Muscle layer of colon (tissue), 2 donors: ENCODE results near the gene FKBP4.

Experiments used
- H3K27ac ChIP-seq: one replicate; pipeline ENCODE4 v1.7.0; 2013; ENCODE audit warnings: low read depth, mild to moderate bottlenecking, low read length, moderate library complexity
- H3K27me3 ChIP-seq, 2 donors: one replicate each; pipeline ENCODE4 v1.7.0; 2013; ENCODE audit warnings: low read length in 2 of 2, mild to moderate bottlenecking in 2 of 2; ENCODE audit not compliant: insufficient read depth in 2 of 2, control insufficient read depth in 1 of 2
- H3K36me3 ChIP-seq: one replicate; pipeline ENCODE4 v1.7.0; 2013; ENCODE audit warnings: mild to moderate bottlenecking, low read length; ENCODE audit not compliant: insufficient read depth
- H3K4me1 ChIP-seq: one replicate; pipeline ENCODE4 v1.7.0; 2013; ENCODE audit warnings: mild to moderate bottlenecking, low read length; ENCODE audit not compliant: insufficient read depth
- H3K4me3 ChIP-seq, 2 donors: one replicate each; pipeline ENCODE4 v1.7.0; 2013; ENCODE audit warnings: low read length in 2 of 2, low read depth in 1 of 2, mild to moderate bottlenecking in 1 of 2, moderate library complexity in 1 of 2
- H3K9ac ChIP-seq: one replicate; pipeline ENCODE4 v1.7.0; 2013; ENCODE audit warnings: low read length
- H3K9me3 ChIP-seq: one replicate; pipeline ENCODE4 v1.7.0; 2013; ENCODE audit warnings: mild to moderate bottlenecking, low read length
- donor health status: abdominal sarcoma.
- donor health status: Adenocarcinoma of cecum.

Gene FKBP4

DNA sequence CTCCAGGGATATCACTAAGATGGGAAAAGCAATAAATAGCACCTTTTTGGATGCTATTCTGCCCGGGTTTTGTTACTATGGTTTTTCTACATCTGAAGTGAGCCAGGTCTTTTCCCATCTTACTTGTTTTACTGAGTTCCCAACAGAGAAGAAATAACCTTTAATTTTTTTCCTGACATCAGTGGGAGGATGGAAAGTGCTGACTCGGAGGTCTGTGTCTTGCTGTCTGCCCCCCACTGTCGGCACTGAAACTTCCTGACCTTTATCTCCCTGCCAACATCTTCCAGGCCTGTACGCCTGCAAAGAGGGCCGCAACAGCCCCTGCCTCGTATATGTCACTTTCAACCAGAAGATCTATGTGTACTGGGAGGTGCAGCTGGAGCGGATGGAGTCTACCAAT lies 28.7 kb downstream of the FKBP4 start:
- Histone ChIP-seq H3K9ac (no peak overlapping the region), H3K27ac (no peak overlapping the region), H3K9me3 (no peaks in the 10 kb centered on the region), H3K4me1 (no peaks in the 10 kb centered on the region), H3K27me3 (no peaks in the 10 kb centered on the region), H3K36me3 (peaks cover 88% of the 10 kb centered on the region), H3K4me3 (no peak overlapping the region)

- no peaks in the 10 kb centered on the region for H3K4me1 ChIP-seq
- H3K9ac ChIP-seq, result no peak overlapping the region
- no peaks in the 10 kb centered on the region for H3K9me3 ChIP-seq
- peaks cover 93% of the 10 kb centered on the region for H3K36me3 ChIP-seq
- H3K27me3 ChIP-seq, result no peaks in the 10 kb centered on the region
- no peak overlapping the region for H3K4me3 ChIP-seq
- H3K27ac ChIP-seq, result no peak overlapping the region
Measured at GRCh38 chr12:2824541-2824940, 29.8 kb downstream of the FKBP4 start.

GRCh38 chr12:2825132-2825531 lies 30.4 kb downstream of the FKBP4 start:
- Histone ChIP-seq H3K9ac (no peak overlapping the region), H3K27me3 (no peaks in the 10 kb centered on the region), H3K4me1 (no peaks in the 10 kb centered on the region), H3K4me3 (no peak overlapping the region), H3K9me3 (no peaks in the 10 kb centered on the region), H3K27ac (no peak overlapping the region), H3K36me3 (peaks cover 87% of the 10 kb centered on the region)

- no peak overlapping the region for H3K27ac ChIP-seq
- no peaks in the 10 kb centered on the region for H3K27me3 ChIP-seq
- H3K9ac ChIP-seq, result no peak overlapping the region
- H3K9me3 ChIP-seq, result no peaks in the 10 kb centered on the region
- no peak overlapping the region for H3K4me3 ChIP-seq
- H3K4me1 ChIP-seq, result no peaks in the 10 kb centered on the region
- peaks cover 82% of the 10 kb centered on the region for H3K36me3 ChIP-seq
Measured at GRCh38 chr12:2826036-2826435, 31.3 kb downstream of the FKBP4 start.

- peaks cover 78% of the 10 kb centered on the region for H3K36me3 ChIP-seq
Measured at GRCh38 chr12:2826721-2827515, 32.1 kb downstream of the FKBP4 start.

GRCh38 chr12:2829275-2829674 lies 34.5 kb downstream of the FKBP4 start:
- no peaks in the 10 kb centered on the region for H3K4me1 ChIP-seq
- peaks cover 0 to 3% of the 10 kb centered on the region in 2 donors for H3K27me3 ChIP-seq
- no peaks in the 10 kb centered on the region for H3K9me3 ChIP-seq
- H3K4me3 ChIP-seq, result no peak overlapping the region
- H3K36me3 ChIP-seq, result peaks cover 55% of the 10 kb centered on the region
- no peak overlapping the region for H3K27ac ChIP-seq
- H3K9ac ChIP-seq, result no peak overlapping the region

More at GRCh38 chr12:2826721-2827515, 32.1 kb downstream of the FKBP4 start:
- no peak overlapping the region for H3K4me3 ChIP-seq
- H3K9me3 ChIP-seq, result no peaks in the 10 kb centered on the region
- no peaks in the 10 kb centered on the region for H3K27me3 ChIP-seq
- H3K9ac ChIP-seq, result no peak overlapping the region
- H3K4me1 ChIP-seq, result no peaks in the 10 kb centered on the region
- H3K27ac ChIP-seq, result no peak overlapping the region

- Histone ChIP-seq H3K27ac (no peak overlapping the region), H3K36me3 (peaks cover 24% of the 10 kb centered on the region), H3K4me1 (peaks cover 11% of the 10 kb centered on the region), H3K9ac (no peak overlapping the region), H3K9me3 (no peaks in the 10 kb centered on the region), H3K4me3 (no peak overlapping the region), H3K27me3 (peaks cover 0 to 11% of the 10 kb centered on the region in 2 donors)
Measured at GRCh38 chr12:2832550-2833127, 37.9 kb downstream of the FKBP4 start.

GRCh38 chr12:2833327-2833726 lies 38.6 kb downstream of the FKBP4 start:
- peaks cover 11% of the 10 kb centered on the region for H3K4me1 ChIP-seq
- no peak overlapping the region for H3K9ac ChIP-seq
- no peak overlapping the region for H3K27ac ChIP-seq
- H3K4me3 ChIP-seq, result no peak overlapping the region
- H3K36me3 ChIP-seq, result peaks cover 17% of the 10 kb centered on the region
- H3K9me3 ChIP-seq, result no peaks in the 10 kb centered on the region
- H3K27me3 ChIP-seq, result peaks cover 0 to 11% of the 10 kb centered on the region in 2 donors

- no peaks in the 10 kb centered on the region for H3K9me3 ChIP-seq
- H3K4me1 ChIP-seq, result peaks cover 11% of the 10 kb centered on the region
- H3K27ac ChIP-seq, result no peak overlapping the region
- no peak overlapping the region for H3K9ac ChIP-seq
- peaks cover 15% of the 10 kb centered on the region for H3K36me3 ChIP-seq
- H3K4me3 ChIP-seq, result no peak overlapping the region
- peaks cover 0 to 11% of the 10 kb centered on the region in 2 donors for H3K27me3 ChIP-seq
Measured at GRCh38 chr12:2833810-2834209, 39.0 kb downstream of the FKBP4 start.

DNA sequence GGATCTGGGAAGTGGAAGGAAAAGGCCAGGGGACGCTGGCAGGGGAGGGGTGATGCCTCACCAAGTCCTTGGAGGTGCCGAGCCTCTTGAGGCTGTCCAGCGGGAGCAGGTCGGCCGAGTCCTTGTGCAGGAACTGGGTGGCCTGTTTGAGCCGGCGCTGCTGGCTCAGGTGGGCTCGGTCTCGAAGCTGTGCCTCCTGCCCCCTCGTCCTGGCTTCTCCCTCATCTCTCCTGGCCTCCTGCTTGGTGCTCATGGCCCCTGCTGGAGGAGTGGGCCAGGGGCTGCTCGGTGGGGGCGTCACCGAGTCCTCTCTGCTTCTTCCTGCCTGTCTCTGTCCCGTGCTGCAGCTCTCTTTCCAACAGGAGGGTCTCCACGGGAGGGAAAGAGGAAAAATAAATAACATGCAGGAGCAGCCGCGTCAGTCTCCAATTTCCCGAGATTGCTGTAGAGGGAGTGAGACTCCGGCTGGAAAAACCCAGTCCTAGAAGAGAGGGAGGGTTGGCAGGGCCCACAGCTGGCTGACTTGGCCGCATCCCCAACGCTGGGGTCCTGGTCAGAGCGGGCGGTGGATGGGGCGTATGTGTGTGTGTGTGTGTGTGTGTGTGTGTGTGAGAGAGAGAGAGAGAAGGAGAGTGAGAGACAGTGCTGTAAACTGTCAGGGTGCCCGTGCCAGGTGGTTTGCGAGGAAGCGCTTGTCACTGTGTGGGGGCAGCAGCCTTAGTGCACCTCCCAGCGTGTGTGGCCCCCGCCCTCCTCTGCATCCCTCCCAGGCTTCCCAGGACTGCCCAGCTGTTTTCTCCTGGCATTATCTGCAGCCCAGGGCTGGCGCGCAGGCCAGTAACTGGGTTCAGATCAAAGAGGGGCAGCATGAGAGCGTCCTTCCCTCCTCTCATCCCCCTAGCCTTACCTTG lies 40.1 kb downstream of the FKBP4 start, which contains the start of gene NRIP2:
Gene NRIP2 (minus strand): TSS at position 455 of the 911 bp plus-strand sequence. CDS start 52 bp downstream, at position 403.
- Histone ChIP-seq H3K27ac (no peak within 1 kb of the TSS), H3K36me3 (peaks cover 13% of the 10 kb centered on the region), H3K4me3 (peak within 1 kb of the TSS in 1 of 2 donors; percentile 14)

More for the DNA sequence above, 40.1 kb downstream of the FKBP4 start, which contains the start of gene NRIP2:
- H3K27me3 ChIP-seq, result peaks cover 0 to 11% of the 10 kb centered on the region in 2 donors
- no peak within 1 kb of the TSS for H3K9ac ChIP-seq
- H3K4me1 ChIP-seq, result peaks cover 11% of the 10 kb centered on the region
- no peaks in the 10 kb centered on the region for H3K9me3 ChIP-seq
